ENCODE data around the gene EXOSC1. TPM values are rescaled to one million over a fixed set of nuclear protein-coding genes. Genes with fewer than 3 reads are reported as not detected.

The EXOSC1 gene
- total RNA-seq, 2 experiments from 2014 or later = 28.8 to 29.7 TPM

GRCh38 chr10:97400665-97401454 is 44.9 kb downstream of the EXOSC1 start, which contains the start of gene RRP12:
Gene RRP12 (minus strand): TSS chr10:97401340. CDS start chr10:97401231, 109 bp downstream.
- H3K36me3 Mint-ChIP-seq (ENCODE audit: low read depth) = peaks cover 12% of the 10 kb centered on the region
- Histone ChIP-seq H3K36me3 (ENCODE audit: insufficient read depth, low read length) (peaks cover 8% of the 10 kb centered on the region), H3K4me3 (ENCODE audit: low read length) (peak within 1 kb of the TSS; percentile 85), H3K27ac (ENCODE audit: low read depth in 1 of 2, low read length in 2 of 2) (peak within 1 kb of the TSS; percentile 81 to 97), H3K4me1 (ENCODE audit: insufficient read depth, low read length) (peaks cover 17% of the 10 kb centered on the region), H3K9me3 (ENCODE audit: control insufficient read depth in 1 of 2, insufficient read depth in 1 of 2, low read length in 2 of 2) (no peaks in the 10 kb centered on the region), H3K27me3 (ENCODE audit: control insufficient read depth in 1 of 2, insufficient read depth in 2 of 2, low read length in 2 of 2) (no peaks in the 10 kb centered on the region)
- peak; percentile 64 to 98 (median 72) for DNase-seq
- POLR2A ChIA-PET = interaction anchor here (0.6 to 2.6 kb wide), 18 partner anchors 10 to 286 kb away, joined by 3 to 18 read pairs (median 4); partner anchors contain the start of genes ARHGAP19, AVPI1, FRAT1 and FRAT2
- peak within 1 kb of the TSS; percentile 89 for H3K27ac Mint-ChIP-seq
- intact Hi-C loops (cut with DNase I, micrococcal nuclease) = loop anchor here (1.0 to 5.0 kb wide), 10 partner anchors 25 to 336 kb away; partner anchors contain the start of genes ARHGAP19 (in 2 of the 2), FRAT2 (in 2 of the 2), AVPI1 (in 1 of the 2) and EXOSC1 (in 1 of the 2)
- H3K27me3 Mint-ChIP-seq = no peaks in the 10 kb centered on the region
- H3K4me3 Mint-ChIP-seq = peak within 1 kb of the TSS; percentile 95
- peak; percentile 5 for TF ChIP-seq CTCF (IDR thresholded peaks at IDR 0.05)
- CTCF ChIA-PET = interaction anchor here (0.8 to 1.7 kb wide), 7 partner anchors 9 to 98 kb away, joined by 3 to 6 read pairs (median 3); partner anchors contain the start of genes FRAT1 and UBTD1
- peaks cover 16% of the 10 kb centered on the region for H3K4me1 Mint-ChIP-seq (ENCODE audit: low read depth)
- H3K9me3 Mint-ChIP-seq = no peaks in the 10 kb centered on the region
- ATAC-seq (ENCODE audit: poor library complexity) = peak; percentile 95

GRCh38 chr10:97399843-97400545 is 45.8 kb downstream of the EXOSC1 start:
- ATAC-seq (ENCODE audit: poor library complexity) (no peak), DNase-seq (peak in 4 of 14 experiments; percentile 20 to 72 (median 50))
- Mint-ChIP-seq H3K27ac (peak overlapping the region; percentile 89), H3K36me3 (ENCODE audit: low read depth) (peaks cover 14% of the 10 kb centered on the region), H3K4me3 (peak overlapping the region; percentile 95), H3K4me1 (ENCODE audit: low read depth) (peaks cover 16% of the 10 kb centered on the region), H3K9me3 (no peaks in the 10 kb centered on the region), H3K27me3 (no peaks in the 10 kb centered on the region)
- no peak for TF ChIP-seq CTCF (IDR thresholded peaks at IDR 0.05)
- H3K4me3 ChIP-seq (ENCODE audit: low read length) = peak overlapping the region; percentile 85
- peak overlapping the region; percentile 81 to 97 for H3K27ac ChIP-seq (ENCODE audit: low read depth in 1 of 2, low read length in 2 of 2)
- no peaks in the 10 kb centered on the region for H3K9me3 ChIP-seq (ENCODE audit: control insufficient read depth in 1 of 2, insufficient read depth in 1 of 2, low read length in 2 of 2)
- H3K4me1 ChIP-seq (ENCODE audit: insufficient read depth, low read length) = peaks cover 17% of the 10 kb centered on the region
- ChIA-PET POLR2A (interaction anchor here (1.2 to 2.6 kb wide), 6 partner anchors 16 to 287 kb away, joined by 4 to 18 read pairs (median 7); partner anchors contain the start of genes AVPI1, FRAT1, FRAT2 and UBTD1), CTCF (interaction anchor here (1.3 to 1.7 kb wide), 2 partner anchors 67 to 80 kb away, joined by 3 read pairs; partner anchors contain the start of gene FRAT1)
- H3K36me3 ChIP-seq (ENCODE audit: insufficient read depth, low read length) = peaks cover 11% of the 10 kb centered on the region
- no peaks in the 10 kb centered on the region for H3K27me3 ChIP-seq (ENCODE audit: control insufficient read depth in 1 of 2, insufficient read depth in 2 of 2, low read length in 2 of 2)
- intact Hi-C loops (cut with DNase I, micrococcal nuclease) = loop anchor here (2.0 to 5.0 kb wide), 8 partner anchors 65 to 337 kb away; partner anchors contain the start of genes ARHGAP19 (in 2 of the 2), FRAT2 (in 2 of the 2), AVPI1 (in 1 of the 2) and FRAT1 (in 1 of the 2)

GRCh38 chr10:97396056-97396455 is 49.8 kb downstream of the EXOSC1 start:
- POLR2A ChIA-PET = no interaction called here
- no peak overlapping the region for H3K27ac Mint-ChIP-seq
- intact Hi-C loops (cut with DNase I, micrococcal nuclease) = no loop called here
- no peaks in the 10 kb centered on the region for H3K9me3 Mint-ChIP-seq
- H3K27me3 Mint-ChIP-seq = no peaks in the 10 kb centered on the region
- H3K27ac ChIP-seq (ENCODE audit: low read depth in 1 of 2, low read length in 2 of 2) = no peak overlapping the region
- H3K4me1 Mint-ChIP-seq (ENCODE audit: low read depth) = peaks cover 11% of the 10 kb centered on the region
- peaks cover 11% of the 10 kb centered on the region for H3K4me1 ChIP-seq (ENCODE audit: insufficient read depth, low read length)
- H3K4me3 ChIP-seq (ENCODE audit: low read length) = no peak overlapping the region
- no peak for ATAC-seq (ENCODE audit: poor library complexity)
- peaks cover 28% of the 10 kb centered on the region for H3K36me3 Mint-ChIP-seq (ENCODE audit: low read depth)
- no peaks in the 10 kb centered on the region for H3K9me3 ChIP-seq (ENCODE audit: control insufficient read depth in 1 of 2, insufficient read depth in 1 of 2, low read length in 2 of 2)
- H3K36me3 ChIP-seq (ENCODE audit: insufficient read depth, low read length) = peaks cover 30% of the 10 kb centered on the region
- CTCF ChIA-PET = no interaction called here
- H3K27me3 ChIP-seq (ENCODE audit: control insufficient read depth in 1 of 2, insufficient read depth in 2 of 2, low read length in 2 of 2) = no peaks in the 10 kb centered on the region
- DNase-seq = no peak
- H3K4me3 Mint-ChIP-seq = no peak overlapping the region
- no peak for TF ChIP-seq CTCF (IDR thresholded peaks at IDR 0.05)

Measured in CD4-positive, alpha-beta T cell (primary cell).